ENCODE measurements around the gene RARRES1. TPM values are rescaled to one million over a fixed set of nuclear protein-coding genes. Genes with fewer than 3 reads are reported as not detected.

The RARRES1 gene, protein sequence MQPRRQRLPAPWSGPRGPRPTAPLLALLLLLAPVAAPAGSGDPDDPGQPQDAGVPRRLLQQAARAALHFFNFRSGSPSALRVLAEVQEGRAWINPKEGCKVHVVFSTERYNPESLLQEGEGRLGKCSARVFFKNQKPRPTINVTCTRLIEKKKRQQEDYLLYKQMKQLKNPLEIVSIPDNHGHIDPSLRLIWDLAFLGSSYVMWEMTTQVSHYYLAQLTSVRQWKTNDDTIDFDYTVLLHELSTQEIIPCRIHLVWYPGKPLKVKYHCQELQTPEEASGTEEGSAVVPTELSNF
- total RNA-seq: 41.5 TPM
- long read RNA-seq, transcript RARRES1-201 (6 exons, 1,952 nt): major isoform, 67 of 96 reads
- long read RNA-seq, partial matches to known transcripts: 1 of 96 reads
- long read RNA-seq, other reads (novel, unspliced or antisense): 26 of 96 reads

DNA sequence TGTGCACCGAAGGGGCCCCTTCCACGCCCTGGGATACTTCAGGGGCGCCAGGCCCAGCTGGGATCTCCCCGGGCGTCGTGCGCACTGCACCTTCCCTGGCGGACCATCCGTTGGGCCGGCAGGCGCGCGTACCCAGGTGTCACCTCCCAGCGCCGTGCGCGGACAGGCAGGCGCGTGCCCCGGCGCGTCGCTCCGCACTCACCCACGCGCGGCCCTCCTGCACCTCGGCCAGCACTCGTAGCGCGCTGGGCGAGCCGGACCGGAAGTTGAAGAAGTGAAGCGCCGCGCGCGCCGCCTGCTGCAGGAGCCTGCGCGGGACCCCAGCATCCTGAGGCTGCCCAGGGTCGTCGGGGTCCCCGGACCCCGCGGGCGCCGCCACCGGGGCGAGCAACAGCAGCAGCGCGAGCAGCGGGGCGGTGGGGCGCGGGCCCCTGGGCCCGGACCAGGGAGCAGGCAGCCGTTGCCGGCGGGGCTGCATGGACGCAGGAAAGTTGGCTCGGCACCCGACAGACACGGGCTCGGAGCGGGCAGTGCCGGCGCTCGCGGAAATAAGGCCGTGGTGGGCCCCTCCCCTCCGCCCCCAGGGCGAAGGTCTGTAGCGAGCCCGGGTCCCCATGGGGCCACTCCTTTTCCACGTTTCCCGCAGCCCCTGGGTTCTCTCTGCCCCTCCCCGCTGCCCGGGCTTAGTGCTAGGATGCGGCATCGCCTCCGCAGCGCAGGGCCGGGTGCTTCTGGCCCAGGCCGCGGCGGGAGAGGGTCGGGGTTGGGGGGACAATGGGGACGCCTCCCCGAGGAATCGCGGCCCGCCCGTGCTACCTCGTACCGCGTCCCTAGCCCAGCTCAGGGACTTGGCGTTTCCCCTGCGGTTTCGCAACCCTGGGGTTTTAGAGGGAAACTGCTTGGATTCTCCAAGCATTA, at the start of gene RARRES1:
RARRES1 (minus strand) TSS at position 520 of the 918 bp plus-strand sequence; CDS start at position 478, 42 bp downstream.
- Histone ChIP-seq H3K9me3 (no peaks in the 10 kb centered on the region), H3K4me3 (peak within 1 kb of the TSS; percentile 61), H3K4me1 (peaks cover 20% of the 10 kb centered on the region), H3K36me3 (no peaks in the 10 kb centered on the region), H3K27ac (peak within 1 kb of the TSS; percentile 73), H3K27me3 (no peaks in the 10 kb centered on the region)
- TF ChIP-seq, protein P1, sequence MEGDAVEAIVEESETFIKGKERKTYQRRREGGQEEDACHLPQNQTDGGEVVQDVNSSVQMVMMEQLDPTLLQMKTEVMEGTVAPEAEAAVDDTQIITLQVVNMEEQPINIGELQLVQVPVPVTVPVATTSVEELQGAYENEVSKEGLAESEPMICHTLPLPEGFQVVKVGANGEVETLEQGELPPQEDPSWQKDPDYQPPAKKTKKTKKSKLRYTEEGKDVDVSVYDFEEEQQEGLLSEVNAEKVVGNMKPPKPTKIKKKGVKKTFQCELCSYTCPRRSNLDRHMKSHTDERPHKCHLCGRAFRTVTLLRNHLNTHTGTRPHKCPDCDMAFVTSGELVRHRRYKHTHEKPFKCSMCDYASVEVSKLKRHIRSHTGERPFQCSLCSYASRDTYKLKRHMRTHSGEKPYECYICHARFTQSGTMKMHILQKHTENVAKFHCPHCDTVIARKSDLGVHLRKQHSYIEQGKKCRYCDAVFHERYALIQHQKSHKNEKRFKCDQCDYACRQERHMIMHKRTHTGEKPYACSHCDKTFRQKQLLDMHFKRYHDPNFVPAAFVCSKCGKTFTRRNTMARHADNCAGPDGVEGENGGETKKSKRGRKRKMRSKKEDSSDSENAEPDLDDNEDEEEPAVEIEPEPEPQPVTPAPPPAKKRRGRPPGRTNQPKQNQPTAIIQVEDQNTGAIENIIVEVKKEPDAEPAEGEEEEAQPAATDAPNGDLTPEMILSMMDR (IDR thresholded peaks at IDR 0.05): no peak
- DNase-seq (peak; percentile 90), ATAC-seq (peak; percentile 90)
- intact Hi-C loops (cut with DNase I): no loop called here

DNA sequence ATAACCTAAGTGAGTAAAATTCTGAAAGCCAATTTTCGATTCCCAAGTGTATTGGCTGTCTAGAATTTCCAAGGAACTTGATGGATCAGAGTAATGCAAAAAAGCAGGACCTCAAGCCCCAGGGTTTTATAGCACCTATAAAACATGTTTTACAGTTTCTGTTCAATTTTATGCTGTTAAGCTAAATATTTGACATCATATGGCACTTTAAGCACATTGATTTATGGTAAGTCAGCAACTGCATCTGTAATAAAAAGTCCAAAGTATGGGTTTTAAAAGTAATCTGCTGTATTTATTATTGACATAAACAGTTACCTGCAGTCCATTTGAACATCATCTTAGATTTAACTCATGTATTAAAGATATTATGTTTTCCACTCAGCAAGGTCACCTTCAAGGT, 49.6 kb upstream of the RARRES1 start:
- no peaks in the 10 kb centered on the region for H3K27me3 ChIP-seq
- DNase-seq (no peak), ATAC-seq (no peak)
- TF ChIP-seq, protein P1 (IDR thresholded peaks at IDR 0.05): no peak
- no peaks in the 10 kb centered on the region for H3K36me3 ChIP-seq
- no peak overlapping the region for H3K27ac ChIP-seq
- peaks cover 8% of the 10 kb centered on the region for H3K4me1 ChIP-seq
- H3K9me3 ChIP-seq: no peaks in the 10 kb centered on the region
- intact Hi-C loops (cut with DNase I): no loop called here
- H3K4me3 ChIP-seq: no peak overlapping the region

DNA sequence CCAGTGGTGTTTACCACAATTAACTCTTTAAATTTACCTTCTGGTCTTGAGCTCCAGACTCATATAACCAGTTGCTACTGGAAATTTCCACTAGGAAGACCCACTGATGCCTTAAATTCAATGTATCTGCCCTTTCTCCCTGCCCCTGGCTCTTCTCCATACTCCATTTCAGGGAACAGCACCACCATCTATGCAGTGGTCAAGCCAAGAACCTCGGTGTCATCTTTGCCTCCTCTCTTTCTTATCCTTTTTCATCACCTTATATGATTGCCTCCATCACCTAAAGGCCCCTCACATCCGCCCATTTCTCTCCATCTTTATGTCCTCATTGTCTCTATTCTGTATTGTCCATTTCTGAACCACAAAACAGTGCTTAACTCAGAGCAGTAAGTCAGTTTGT, 48.9 kb upstream of the RARRES1 start:
- H3K27ac ChIP-seq: no peak overlapping the region
- intact Hi-C loops (cut with DNase I): no loop called here
- no peaks in the 10 kb centered on the region for H3K36me3 ChIP-seq
- H3K4me3 ChIP-seq: no peak overlapping the region
- DNase-seq (no peak), ATAC-seq (no peak)
- H3K4me1 ChIP-seq: peaks cover 12% of the 10 kb centered on the region
- H3K27me3 ChIP-seq: no peaks in the 10 kb centered on the region
- no peaks in the 10 kb centered on the region for H3K9me3 ChIP-seq
- TF ChIP-seq, protein P1 (IDR thresholded peaks at IDR 0.05): no peak

DNA sequence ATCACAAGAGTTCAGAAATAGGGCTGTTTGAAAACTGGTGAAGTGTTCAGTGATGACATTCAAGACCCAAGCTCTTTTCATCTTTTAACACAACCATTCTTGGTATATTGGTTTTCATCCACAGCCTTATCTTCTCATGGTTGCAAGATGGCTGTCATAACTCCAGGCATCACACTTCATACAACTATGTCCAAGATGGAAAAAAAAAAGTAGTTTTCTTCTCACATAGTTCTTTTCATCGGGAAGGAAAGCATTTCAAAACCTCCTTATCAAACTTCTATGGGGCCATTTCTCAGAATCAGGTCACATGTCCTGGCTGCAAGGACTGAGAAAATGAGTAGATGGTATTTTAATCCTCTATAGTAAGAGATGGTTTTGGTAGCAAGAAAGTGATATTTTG, 48.5 kb upstream of the RARRES1 start:
- ATAC-seq (no peak), DNase-seq (no peak)
- Histone ChIP-seq H3K27ac (no peak overlapping the region), H3K4me3 (no peak overlapping the region), H3K4me1 (peaks cover 15% of the 10 kb centered on the region), H3K36me3 (no peaks in the 10 kb centered on the region), H3K9me3 (no peaks in the 10 kb centered on the region), H3K27me3 (no peaks in the 10 kb centered on the region)
- TF ChIP-seq, protein P1 (IDR thresholded peaks at IDR 0.05): no peak
- intact Hi-C loops (cut with DNase I): no loop called here

DNA sequence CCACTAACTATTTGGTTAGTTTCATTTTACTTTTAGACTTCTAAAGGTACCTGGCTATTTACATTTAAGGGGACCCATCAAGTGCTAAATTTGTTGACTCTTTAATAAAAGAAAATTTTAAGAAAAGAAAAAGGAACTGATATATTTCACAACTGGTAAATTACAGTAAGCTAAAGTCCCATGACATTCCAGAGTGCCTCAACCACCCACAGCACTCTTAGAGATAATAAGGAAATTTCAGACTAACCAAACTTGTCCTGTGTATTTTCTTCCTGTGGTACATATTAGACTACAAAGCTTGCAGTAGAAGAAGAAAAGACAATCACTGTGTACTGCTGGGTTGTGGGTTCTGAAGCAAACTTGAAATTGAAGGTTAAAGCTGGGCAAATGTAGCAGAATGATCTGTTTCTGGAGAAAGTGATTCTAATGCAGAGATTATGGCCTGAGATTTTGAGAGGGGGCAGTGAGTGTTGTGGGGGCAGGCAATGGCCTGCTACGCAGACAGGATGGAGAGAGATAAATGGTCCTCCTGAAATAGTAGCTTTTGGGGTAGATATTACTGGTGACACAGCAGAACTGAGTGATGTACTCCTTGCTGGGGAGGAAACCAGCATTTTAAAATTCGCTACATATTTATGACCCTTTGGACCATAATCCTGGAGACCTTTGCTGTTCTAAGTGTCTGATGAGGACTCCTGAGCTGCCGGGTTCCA, 45.1 kb upstream of the RARRES1 start:
- intact Hi-C loops (cut with DNase I): no loop called here
- H3K27ac ChIP-seq: peak overlapping the region; percentile 44
- peak; percentile 67 for ATAC-seq

More for the DNA sequence above, 45.1 kb upstream of the RARRES1 start:
- Histone ChIP-seq H3K4me1 (peaks cover 42% of the 10 kb centered on the region), H3K27me3 (no peaks in the 10 kb centered on the region), H3K36me3 (no peaks in the 10 kb centered on the region), H3K9me3 (no peaks in the 10 kb centered on the region), H3K4me3 (no peak overlapping the region)
- no peak for DNase-seq
- TF ChIP-seq, protein P1 (IDR thresholded peaks at IDR 0.05): no peak

Measured in upper lobe of right lung (tissue), 1 donor.